ENCODE data around the gene RIN2. TPM values are rescaled to one million over a fixed set of nuclear protein-coding genes. Genes with fewer than 3 reads are reported as not detected.

The RIN2 gene
- total RNA-seq, 4 donors from 2014 or later = 65.2 to 181 (median 149) TPM

- Histone ChIP-seq H3K27me3 (no peaks in the 10 kb centered on the region), H3K27ac (no peak overlapping the region), H3K9me3 (peaks cover 0 to 2% (median 0%) of the 10 kb centered on the region in 4 donors), H3K4me1 (no peaks in the 10 kb centered on the region), H3K36me3 (no peaks in the 10 kb centered on the region), H3K4me3 (no peak overlapping the region)
- DNase-seq = no peak
- TF ChIP-seq CTCF (IDR thresholded peaks at IDR 0.05) = no peak
- no peak for TF ChIP-seq POLR2A (IDR thresholded peaks at IDR 0.05)
Measured at GRCh38 chr20:19742974-19743639, 15.0 kb upstream of the RIN2 start.

DNA sequence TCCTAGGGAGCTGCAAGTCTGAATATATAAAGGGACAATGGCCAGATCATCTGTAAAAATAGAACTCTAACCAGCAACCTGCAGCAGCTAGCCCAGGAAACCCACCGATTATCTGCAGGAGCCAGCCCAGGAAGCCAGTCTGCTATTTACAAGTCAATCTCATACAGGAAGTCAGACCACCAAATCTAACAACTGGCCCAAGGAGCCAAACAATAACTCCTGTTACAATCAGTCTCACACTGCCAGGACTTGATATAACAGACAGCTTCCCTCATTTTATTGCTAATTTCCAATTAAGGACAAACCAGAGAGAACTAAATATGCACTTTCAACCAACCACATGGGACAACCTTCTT lies 14.4 kb upstream of the RIN2 start:
- H3K36me3 ChIP-seq = no peaks in the 10 kb centered on the region
- H3K9me3 ChIP-seq = peaks cover 0 to 2% (median 0%) of the 10 kb centered on the region in 4 donors
- no peak overlapping the region for H3K4me3 ChIP-seq
- no peak for DNase-seq
- H3K4me1 ChIP-seq = peaks cover 0 to 2% (median 0%) of the 10 kb centered on the region in 4 donors
- TF ChIP-seq POLR2A (IDR thresholded peaks at IDR 0.05) (no peak), CTCF (IDR thresholded peaks at IDR 0.05) (no peak)
- H3K27ac ChIP-seq = no peak overlapping the region
- no peaks in the 10 kb centered on the region for H3K27me3 ChIP-seq

GRCh38 chr20:19745106-19745505 lies 13.0 kb upstream of the RIN2 start:
- H3K9me3 ChIP-seq = peaks cover 0 to 2% (median 0%) of the 10 kb centered on the region in 4 donors
- no peak for DNase-seq
- no peaks in the 10 kb centered on the region for H3K36me3 ChIP-seq
- no peak overlapping the region for H3K4me3 ChIP-seq
- no peaks in the 10 kb centered on the region for H3K27me3 ChIP-seq
- H3K4me1 ChIP-seq = peaks cover 0 to 10% (median 0%) of the 10 kb centered on the region in 4 donors
- TF ChIP-seq CTCF (IDR thresholded peaks at IDR 0.05) = no peak
- TF ChIP-seq POLR2A (IDR thresholded peaks at IDR 0.05) = no peak
- no peak overlapping the region for H3K27ac ChIP-seq

GRCh38 chr20:19745584-19745983 lies 12.5 kb upstream of the RIN2 start:
- DNase-seq = no peak
- peaks cover 0 to 2% (median 0%) of the 10 kb centered on the region in 4 donors for H3K9me3 ChIP-seq
- no peak overlapping the region for H3K27ac ChIP-seq
- H3K36me3 ChIP-seq = no peaks in the 10 kb centered on the region
- TF ChIP-seq POLR2A (IDR thresholded peaks at IDR 0.05) (no peak), CTCF (IDR thresholded peaks at IDR 0.05) (no peak)
- no peaks in the 10 kb centered on the region for H3K27me3 ChIP-seq
- peaks cover 0 to 14% (median 0%) of the 10 kb centered on the region in 4 donors for H3K4me1 ChIP-seq
- H3K4me3 ChIP-seq = no peak overlapping the region

DNA sequence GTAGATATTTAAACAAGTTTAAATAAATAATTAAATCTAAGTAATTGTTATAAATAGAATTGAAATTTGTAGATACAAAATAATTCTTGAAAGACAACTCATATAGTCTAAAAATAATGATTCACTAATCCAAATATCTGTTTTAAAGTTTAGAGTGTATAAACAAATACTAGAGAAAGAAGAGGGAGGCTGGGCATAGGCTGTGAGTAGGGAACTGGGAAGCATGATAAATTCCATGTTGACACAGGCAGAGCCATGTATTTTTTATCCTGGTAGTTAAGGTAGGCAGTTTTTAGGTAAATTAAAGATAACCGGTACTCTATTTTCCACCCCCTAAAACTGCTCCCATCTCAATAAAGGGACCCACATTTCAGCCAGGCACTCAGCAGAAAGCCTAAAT lies 11.7 kb upstream of the RIN2 start:
- Histone ChIP-seq H3K9me3 (peaks cover 0 to 2% (median 0%) of the 10 kb centered on the region in 4 donors), H3K27ac (no peak overlapping the region), H3K4me1 (peaks cover 0 to 18% (median 0%) of the 10 kb centered on the region in 4 donors), H3K4me3 (no peak overlapping the region), H3K27me3 (no peaks in the 10 kb centered on the region), H3K36me3 (no peaks in the 10 kb centered on the region)
- no peak for DNase-seq
- TF ChIP-seq POLR2A (IDR thresholded peaks at IDR 0.05) (no peak), CTCF (IDR thresholded peaks at IDR 0.05) (no peak)

Measured in Peyer's patch (tissue), 4 donors.